C4-2B (cell line): ENCODE measurements around the gene GARIN5A.

Source experiments
- ZFX ChIP-seq: fragments of 450-650 bp; IDR thresholded peaks from 2 replicates; pipeline ENCODE4 v1.6.1; 2017
- TF ChIP-seq, protein P1 (sequence below): fragments of 450-650 bp; conservative IDR thresholded peaks from 2 replicates; pipeline ENCODE4 v1.5.1; 2017; ENCODE audit warnings: mild to moderate bottlenecking

DNA sequence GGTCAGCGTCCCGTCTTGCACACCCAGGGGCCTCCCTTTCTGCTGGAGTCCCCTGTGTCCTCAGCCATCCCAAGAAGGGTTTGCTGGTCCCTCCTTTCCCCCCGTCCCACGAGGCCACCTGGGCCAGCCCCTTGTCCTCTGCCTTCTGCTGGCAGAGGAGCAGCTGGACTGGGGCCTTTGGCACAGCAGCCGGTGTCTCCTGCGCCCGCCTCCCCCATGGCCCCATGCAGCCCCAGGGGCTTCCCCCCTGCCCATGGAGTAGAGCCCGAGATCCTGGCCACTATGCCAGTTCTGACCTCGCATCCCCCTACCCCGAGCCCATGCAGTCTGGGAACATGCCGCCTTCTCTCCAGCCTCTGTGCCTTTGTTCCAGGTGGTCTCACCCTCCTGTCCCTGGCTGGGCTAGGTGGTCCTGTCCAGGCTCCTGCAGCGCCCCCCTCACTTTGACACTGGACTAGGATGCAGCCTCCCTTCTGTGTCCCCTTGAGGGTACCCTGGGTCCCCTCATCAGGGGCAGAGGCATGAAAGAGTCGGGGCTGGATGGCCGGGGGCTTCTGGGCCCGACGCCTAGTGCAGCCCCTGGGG is 5.7 kb upstream of the GARIN5A start:
- TF ChIP-seq, protein P1, sequence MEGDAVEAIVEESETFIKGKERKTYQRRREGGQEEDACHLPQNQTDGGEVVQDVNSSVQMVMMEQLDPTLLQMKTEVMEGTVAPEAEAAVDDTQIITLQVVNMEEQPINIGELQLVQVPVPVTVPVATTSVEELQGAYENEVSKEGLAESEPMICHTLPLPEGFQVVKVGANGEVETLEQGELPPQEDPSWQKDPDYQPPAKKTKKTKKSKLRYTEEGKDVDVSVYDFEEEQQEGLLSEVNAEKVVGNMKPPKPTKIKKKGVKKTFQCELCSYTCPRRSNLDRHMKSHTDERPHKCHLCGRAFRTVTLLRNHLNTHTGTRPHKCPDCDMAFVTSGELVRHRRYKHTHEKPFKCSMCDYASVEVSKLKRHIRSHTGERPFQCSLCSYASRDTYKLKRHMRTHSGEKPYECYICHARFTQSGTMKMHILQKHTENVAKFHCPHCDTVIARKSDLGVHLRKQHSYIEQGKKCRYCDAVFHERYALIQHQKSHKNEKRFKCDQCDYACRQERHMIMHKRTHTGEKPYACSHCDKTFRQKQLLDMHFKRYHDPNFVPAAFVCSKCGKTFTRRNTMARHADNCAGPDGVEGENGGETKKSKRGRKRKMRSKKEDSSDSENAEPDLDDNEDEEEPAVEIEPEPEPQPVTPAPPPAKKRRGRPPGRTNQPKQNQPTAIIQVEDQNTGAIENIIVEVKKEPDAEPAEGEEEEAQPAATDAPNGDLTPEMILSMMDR = no peak
- TF ChIP-seq ZFX = no peak
